ENCODE data around the gene PLXNB2.

DNA sequence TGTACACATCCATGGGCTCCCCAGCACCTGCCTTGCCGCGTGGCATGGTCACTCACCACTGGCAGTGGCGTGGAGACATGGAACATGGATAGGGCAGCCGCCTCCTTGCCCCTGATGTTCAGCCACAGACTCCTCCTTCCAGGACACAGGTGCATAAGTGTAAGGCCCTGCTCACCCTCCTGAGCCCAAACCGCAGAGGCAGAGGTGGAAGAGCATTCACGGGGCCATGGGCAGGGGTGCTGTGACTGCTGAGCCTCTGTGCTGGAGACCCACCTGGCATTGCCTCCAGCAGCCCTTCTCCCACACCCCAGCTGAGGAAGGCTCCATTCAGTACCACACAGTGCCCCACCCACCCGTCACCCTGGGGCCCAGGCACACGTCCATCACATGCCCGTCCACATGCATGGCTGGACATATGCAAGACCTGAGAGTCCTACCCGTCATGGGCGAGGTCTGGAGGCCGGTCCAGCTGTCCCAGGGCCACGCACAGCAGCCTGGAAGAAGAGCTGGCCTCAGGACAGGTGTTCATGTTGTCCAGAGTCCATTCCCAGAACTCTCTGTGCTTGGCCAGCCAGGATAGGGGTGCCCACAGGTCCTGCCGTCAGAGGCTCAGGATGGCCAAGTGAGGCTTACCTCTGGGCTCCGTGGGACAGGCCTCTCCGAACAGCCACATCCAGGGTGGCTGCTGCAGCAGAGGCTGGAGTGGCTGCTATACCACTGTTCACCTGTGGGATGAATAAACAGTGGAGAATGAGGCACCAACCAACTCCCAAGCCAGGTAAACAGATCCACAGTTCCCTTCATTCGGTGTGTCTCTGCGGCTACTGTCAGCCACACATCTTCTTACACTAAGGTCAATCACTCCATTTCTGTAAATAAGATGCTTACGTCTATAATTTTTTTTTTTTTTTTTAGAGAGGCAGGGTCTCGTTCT lies 60.9 kb downstream of the PLXNB2 start:
- TF ChIP-seq CTCF (IDR thresholded peaks at IDR 0.05; ENCODE audit: low read depth, low read length) (no peak), EZH2phosphoT487 (IDR thresholded peaks at IDR 0.05; ENCODE audit: low read depth) (no peak)

Data from OCI-LY3 (cell line).